Upper lobe of left lung (tissue), 6 donors: ENCODE data around the gene ABCA13. TPM values are rescaled to one million over a fixed set of nuclear protein-coding genes. Genes with fewer than 3 reads are reported as not detected.

Source experiments
- ATAC-seq, 2 donors: fragments of 200-7000 bp; cut with Tn5 transposase; one replicate each; pipeline ENCODE4 v1.9.1; 2022; ENCODE audit warnings: mild to moderate bottlenecking in 2 of 2, moderate library complexity in 2 of 2; ENCODE audit not compliant: low FRiP score in 2 of 2
- DNase-seq, 2 donors: peaks; one replicate each; pipeline ENCODE4 v3.0.0-alpha.2; 2019 to 2020
- H3K27ac ChIP-seq, 4 donors: fragments of 200-600 bp; sonication (generic); one replicate each; pipeline ENCODE4 v1.5.1; 2016 to 2019
- H3K27me3 ChIP-seq, 4 donors: fragments of 200-600 bp; sonication (generic); one replicate each; pipeline ENCODE4 v1.5.1; 2017 to 2019
- H3K36me3 ChIP-seq, 4 donors: fragments of 200-600 bp; sonication (generic); one replicate each; pipeline ENCODE4 v1.5.1; 2016 to 2019
- H3K4me1 ChIP-seq, 4 donors: fragments of 200-600 bp; sonication (generic); one replicate each; pipeline ENCODE4 v1.5.1; 2018 to 2019
- H3K4me3 ChIP-seq, 4 donors: fragments of 200-600 bp; sonication (generic); one replicate each; pipeline ENCODE4 v1.5.1; 2017 to 2019; ENCODE audit warnings: mild to moderate bottlenecking in 2 of 4, moderate library complexity in 1 of 4
- H3K9me3 ChIP-seq, 4 donors: fragments of 200-600 bp; sonication (generic); one replicate each; pipeline ENCODE4 v1.5.1; 2018 to 2019
- EP300 ChIP-seq, 4 donors: sonication (generic); formaldehyde crosslinking; IDR thresholded peaks; one replicate each; pipeline ENCODE4 v1.5.1; 2017; ENCODE audit warnings: antibody characterized with exemption in 4 of 4, control low read depth in 2 of 4
- POLR2A ChIP-seq, 4 donors: fragments of 450-650 bp; IDR thresholded peaks; one replicate each; pipeline ENCODE4 v1.5.1; 2016 to 2017; ENCODE audit warnings: antibody characterized with exemption in 4 of 4, mild to moderate bottlenecking in 2 of 4
- POLR2AphosphoS5 ChIP-seq, 2 donors: sonication (generic); formaldehyde crosslinking; IDR thresholded peaks; one replicate each; pipeline ENCODE4 v1.5.1; 2017; ENCODE audit warnings: antibody characterized with exemption in 2 of 2
- WGBS, 2 donors: methylation state at CpG; one replicate each; pipeline ENCODE4 v1.1.5; 2017 to 2018; 5-methylcytosine and 5-hydroxymethylcytosine counted together
- total RNA-seq, 6 donors: library from RNA; depleted of rRNA in 4 of 6; stranded (reverse); fragments of >200 nt in 4 of 6; gene quantifications; one replicate each; pipeline versions ENCODE4 v1.1.0 to v1.2.1, GENCODE V29; 2016 to 2021
- TF ChIP-seq, protein P1 (sequence below), 6 experiments: fragments of 450-650 bp in 4 of 6; fragments of 200-600 bp in 2 of 6; sonication (generic) in 2 of 6; IDR thresholded peaks; one replicate each; pipeline ENCODE4 v1.5.1; 2016 to 2019; ENCODE audit warnings: antibody characterized with exemption in 6 of 6
- donor health status: DM: no; HTN: no; CAD: no; lungs with moderate emphysema.
- donor health status: DM: no; HTN: yes; CAD: no; lungs with severe emphysema.

Gene ABCA13
- total RNA-seq, 6 donors from 2014 or later: 0.49 to 27.7 (median 7.1) TPM

GRCh38 chr7:48207155-48207675 is 36.0 kb downstream of the ABCA13 start:
- TF ChIP-seq POLR2A (IDR thresholded peaks at IDR 0.05) (no peak), POLR2AphosphoS5 (IDR thresholded peaks at IDR 0.05) (no peak), EP300 (IDR thresholded peaks at IDR 0.05) (no peak)
- TF ChIP-seq, protein P1, sequence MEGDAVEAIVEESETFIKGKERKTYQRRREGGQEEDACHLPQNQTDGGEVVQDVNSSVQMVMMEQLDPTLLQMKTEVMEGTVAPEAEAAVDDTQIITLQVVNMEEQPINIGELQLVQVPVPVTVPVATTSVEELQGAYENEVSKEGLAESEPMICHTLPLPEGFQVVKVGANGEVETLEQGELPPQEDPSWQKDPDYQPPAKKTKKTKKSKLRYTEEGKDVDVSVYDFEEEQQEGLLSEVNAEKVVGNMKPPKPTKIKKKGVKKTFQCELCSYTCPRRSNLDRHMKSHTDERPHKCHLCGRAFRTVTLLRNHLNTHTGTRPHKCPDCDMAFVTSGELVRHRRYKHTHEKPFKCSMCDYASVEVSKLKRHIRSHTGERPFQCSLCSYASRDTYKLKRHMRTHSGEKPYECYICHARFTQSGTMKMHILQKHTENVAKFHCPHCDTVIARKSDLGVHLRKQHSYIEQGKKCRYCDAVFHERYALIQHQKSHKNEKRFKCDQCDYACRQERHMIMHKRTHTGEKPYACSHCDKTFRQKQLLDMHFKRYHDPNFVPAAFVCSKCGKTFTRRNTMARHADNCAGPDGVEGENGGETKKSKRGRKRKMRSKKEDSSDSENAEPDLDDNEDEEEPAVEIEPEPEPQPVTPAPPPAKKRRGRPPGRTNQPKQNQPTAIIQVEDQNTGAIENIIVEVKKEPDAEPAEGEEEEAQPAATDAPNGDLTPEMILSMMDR (IDR thresholded peaks at IDR 0.05): no peak
- ATAC-seq: no peak

GRCh38 chr7:48209004-48209600 is 37.8 kb downstream of the ABCA13 start:
- ATAC-seq (no peak), DNase-seq (no peak)
- no peak for TF ChIP-seq POLR2AphosphoS5 (IDR thresholded peaks at IDR 0.05)
- no peak for TF ChIP-seq EP300 (IDR thresholded peaks at IDR 0.05)
- Histone ChIP-seq H3K9me3 (no peaks in the 10 kb centered on the region), H3K27ac (no peak overlapping the region), H3K27me3 (no peaks in the 10 kb centered on the region), H3K4me3 (no peak overlapping the region), H3K4me1 (no peaks in the 10 kb centered on the region), H3K36me3 (no peaks in the 10 kb centered on the region)
- 63 to 66% methylated on average over 1 of the region's 1 CpG for WGBS, 2 donors

More at GRCh38 chr7:48207155-48207675, 36.0 kb downstream of the ABCA13 start:
- 88 to 96% methylated on average over 1 of the region's 1 CpG for WGBS, 2 donors
- no peaks in the 10 kb centered on the region for H3K4me1 ChIP-seq
- H3K27ac ChIP-seq: no peak overlapping the region
- no peaks in the 10 kb centered on the region for H3K36me3 ChIP-seq
- H3K9me3 ChIP-seq: no peaks in the 10 kb centered on the region
- H3K27me3 ChIP-seq: no peaks in the 10 kb centered on the region
- no peak for DNase-seq
- H3K4me3 ChIP-seq: no peak overlapping the region

GRCh38 chr7:48213226-48213625 is 42.0 kb downstream of the ABCA13 start:
- Histone ChIP-seq H3K36me3 (no peaks in the 10 kb centered on the region), H3K4me3 (no peak overlapping the region), H3K27me3 (no peaks in the 10 kb centered on the region), H3K9me3 (no peaks in the 10 kb centered on the region), H3K4me1 (no peaks in the 10 kb centered on the region), H3K27ac (no peak overlapping the region)
- DNase-seq (no peak), ATAC-seq (no peak)
- WGBS, 2 donors: 94 to 96% methylated on average over 1 of the region's 1 CpG
- no peak for TF ChIP-seq POLR2A (IDR thresholded peaks at IDR 0.05)
- no peak for TF ChIP-seq POLR2AphosphoS5 (IDR thresholded peaks at IDR 0.05)
- no peak for TF ChIP-seq EP300 (IDR thresholded peaks at IDR 0.05)
- TF ChIP-seq, protein P1 (IDR thresholded peaks at IDR 0.05): no peak

GRCh38 chr7:48217266-48217665 is 46.0 kb downstream of the ABCA13 start:
- no peaks in the 10 kb centered on the region for H3K27me3 ChIP-seq
- TF ChIP-seq POLR2AphosphoS5 (IDR thresholded peaks at IDR 0.05) (no peak), EP300 (IDR thresholded peaks at IDR 0.05) (no peak), POLR2A (IDR thresholded peaks at IDR 0.05) (no peak)
- TF ChIP-seq, protein P1 (IDR thresholded peaks at IDR 0.05): no peak
- 88 to 97% methylated on average over 1 of the region's 1 CpG for WGBS, 2 donors
- DNase-seq: no peak
- H3K27ac ChIP-seq: no peak overlapping the region
- no peaks in the 10 kb centered on the region for H3K9me3 ChIP-seq
- no peak overlapping the region for H3K4me3 ChIP-seq
- ATAC-seq: no peak
- H3K4me1 ChIP-seq: no peaks in the 10 kb centered on the region
- H3K36me3 ChIP-seq: no peaks in the 10 kb centered on the region

DNA sequence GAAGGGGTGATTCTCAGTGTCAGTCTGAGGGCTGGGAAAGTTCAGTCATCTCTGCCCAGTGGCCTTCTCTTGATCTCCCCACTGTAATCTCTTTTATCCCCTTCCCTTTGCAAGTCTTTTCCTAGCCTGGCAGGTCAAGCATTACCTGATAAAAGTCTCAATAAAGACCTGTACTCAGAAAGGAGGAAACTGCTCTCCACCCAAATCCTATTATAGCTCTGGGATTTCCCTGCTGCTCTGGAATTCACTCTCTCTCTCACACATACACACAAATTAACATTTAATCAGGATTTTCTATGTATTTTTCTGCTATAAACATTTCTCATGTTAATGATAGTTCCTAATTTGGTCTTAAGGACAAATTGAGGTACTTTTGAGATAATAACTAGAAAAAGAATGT is 46.5 kb downstream of the ABCA13 start:
- no peaks in the 10 kb centered on the region for H3K4me1 ChIP-seq
- DNase-seq (no peak), ATAC-seq (no peak)
- H3K27me3 ChIP-seq: no peaks in the 10 kb centered on the region
- TF ChIP-seq, protein P1 (IDR thresholded peaks at IDR 0.05): no peak
- TF ChIP-seq EP300 (IDR thresholded peaks at IDR 0.05): no peak
- no peak for TF ChIP-seq POLR2AphosphoS5 (IDR thresholded peaks at IDR 0.05)
- no peak for TF ChIP-seq POLR2A (IDR thresholded peaks at IDR 0.05)
- no peaks in the 10 kb centered on the region for H3K36me3 ChIP-seq
- no peaks in the 10 kb centered on the region for H3K9me3 ChIP-seq
- H3K27ac ChIP-seq: no peak overlapping the region
- no peak overlapping the region for H3K4me3 ChIP-seq
